ENCODE data around the gene TSPAN6. TPM values are rescaled to one million over a fixed set of nuclear protein-coding genes. Genes with fewer than 3 reads are reported as not detected.

TSPAN6 gene
- total and polyA plus RNA-seq, 2 of the 13 experiments (the other 11 are each of a cell fraction or from before 2014, with no cell fraction given) = 78.9 to 133 TPM

DNA sequence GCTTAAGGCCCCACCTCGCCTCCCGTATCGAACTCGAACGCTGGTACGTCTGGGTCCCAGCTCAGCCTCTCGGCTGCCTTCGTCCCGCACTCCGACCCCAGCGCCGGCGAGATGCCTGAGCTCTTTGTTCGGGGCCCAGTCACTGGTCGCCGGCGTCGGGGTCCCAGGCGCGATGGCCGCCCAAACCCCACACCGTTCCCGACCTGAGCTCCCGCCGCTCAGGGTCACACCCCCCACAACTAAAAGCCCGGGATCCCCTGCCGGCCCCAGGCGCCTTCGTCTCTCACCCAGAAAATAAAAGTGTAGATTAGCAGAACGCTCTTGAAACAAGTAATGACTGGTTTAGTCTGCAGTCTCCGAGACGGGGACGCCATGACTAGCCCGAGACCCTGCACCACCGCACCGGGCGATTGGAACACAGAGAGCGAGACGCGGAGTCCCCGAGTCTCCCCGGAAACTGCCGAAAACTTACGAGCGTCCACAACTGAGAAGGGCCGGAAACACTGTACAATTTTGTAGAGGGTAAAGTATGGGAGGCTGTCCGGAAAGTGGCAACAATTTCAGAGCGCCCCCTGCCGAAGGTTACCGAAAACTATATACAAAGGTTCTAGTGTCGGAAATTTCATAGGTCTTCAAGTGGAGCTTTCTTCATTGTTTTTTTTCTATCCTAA lies at the start of gene TSPAN6 (continued):
- TF ChIP-seq, protein P1, sequence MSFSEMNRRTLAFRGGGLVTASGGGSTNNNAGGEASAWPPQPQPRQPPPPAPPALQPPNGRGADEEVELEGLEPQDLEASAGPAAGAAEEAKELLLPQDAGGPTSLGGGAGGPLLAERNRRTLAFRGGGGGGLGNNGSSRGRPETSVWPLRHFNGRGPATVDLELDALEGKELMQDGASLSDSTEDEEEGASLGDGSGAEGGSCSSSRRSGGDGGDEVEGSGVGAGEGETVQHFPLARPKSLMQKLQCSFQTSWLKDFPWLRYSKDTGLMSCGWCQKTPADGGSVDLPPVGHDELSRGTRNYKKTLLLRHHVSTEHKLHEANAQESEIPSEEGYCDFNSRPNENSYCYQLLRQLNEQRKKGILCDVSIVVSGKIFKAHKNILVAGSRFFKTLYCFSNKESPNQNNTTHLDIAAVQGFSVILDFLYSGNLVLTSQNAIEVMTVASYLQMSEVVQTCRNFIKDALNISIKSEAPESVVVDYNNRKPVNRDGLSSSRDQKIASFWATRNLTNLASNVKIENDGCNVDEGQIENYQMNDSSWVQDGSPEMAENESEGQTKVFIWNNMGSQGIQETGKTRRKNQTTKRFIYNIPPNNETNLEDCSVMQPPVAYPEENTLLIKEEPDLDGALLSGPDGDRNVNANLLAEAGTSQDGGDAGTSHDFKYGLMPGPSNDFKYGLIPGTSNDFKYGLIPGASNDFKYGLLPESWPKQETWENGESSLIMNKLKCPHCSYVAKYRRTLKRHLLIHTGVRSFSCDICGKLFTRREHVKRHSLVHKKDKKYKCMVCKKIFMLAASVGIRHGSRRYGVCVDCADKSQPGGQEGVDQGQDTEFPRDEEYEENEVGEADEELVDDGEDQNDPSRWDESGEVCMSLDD (CRISPR knock-in tag; IDR thresholded peaks at IDR 0.05; ENCODE audit: borderline replicate concordance) = 0 out of 2 replicates have a peak, but pooled peaks have one; percentile 27
- TF ChIP-seq ZEB1 (IDR thresholded peaks at IDR 0.05; ENCODE audit: insufficient replicate concordance, low read depth) (no peak), THAP11 (CRISPR knock-in tag; IDR thresholded peaks at IDR 0.05) (0 out of 2 replicates have a peak, but pooled peaks have one; percentile 14), ZNF557 (CRISPR knock-in tag; IDR thresholded peaks at IDR 0.05) (no peak), ZNF678 (CRISPR knock-in tag; IDR thresholded peaks at IDR 0.05) (no peak), KDM2A (CRISPR knock-in tag; IDR thresholded peaks at IDR 0.05; ENCODE audit: borderline replicate concordance, low read depth) (peak; percentile 64), HNRNPL (IDR thresholded peaks at IDR 0.05; ENCODE audit: low read depth, low read length) (0 out of 2 replicates have a peak, but pooled peaks have one; percentile 11)

- no peaks in the 10 kb centered on the region for H3K4me1 ChIP-seq (ENCODE audit: insufficient read depth, low read length)
- H4K20me1 ChIP-seq (ENCODE audit: insufficient read depth, low read length) = no peaks in the 10 kb centered on the region
- H3K4me2 ChIP-seq (ENCODE audit: low read depth, low read length) = no peak overlapping the region
- POLR2A ChIA-PET = no interaction called here
- no peak for ATAC-seq
- no peak overlapping the region for H3K4me3 ChIP-seq (replicated peaks in 1 of 3; ENCODE audit: insufficient read depth in 1 of 3, low read depth in 2 of 3, low read length in 3 of 3)
- TF ChIP-seq, protein P2, sequence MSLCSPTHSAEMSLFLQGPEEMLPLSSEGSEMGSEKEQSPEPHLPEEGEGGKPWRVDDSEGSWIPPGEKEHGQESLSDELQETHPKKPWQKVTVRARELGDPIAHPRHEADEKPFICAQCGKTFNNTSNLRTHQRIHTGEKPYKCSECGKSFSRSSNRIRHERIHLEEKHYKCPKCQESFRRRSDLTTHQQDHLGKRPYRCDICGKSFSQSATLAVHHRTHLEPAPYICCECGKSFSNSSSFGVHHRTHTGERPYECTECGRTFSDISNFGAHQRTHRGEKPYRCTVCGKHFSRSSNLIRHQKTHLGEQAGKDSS (CRISPR knock-in tag; IDR thresholded peaks at IDR 0.05; ENCODE audit: borderline replicate concordance, low read depth) = no peak
- TF ChIP-seq, protein P3, sequence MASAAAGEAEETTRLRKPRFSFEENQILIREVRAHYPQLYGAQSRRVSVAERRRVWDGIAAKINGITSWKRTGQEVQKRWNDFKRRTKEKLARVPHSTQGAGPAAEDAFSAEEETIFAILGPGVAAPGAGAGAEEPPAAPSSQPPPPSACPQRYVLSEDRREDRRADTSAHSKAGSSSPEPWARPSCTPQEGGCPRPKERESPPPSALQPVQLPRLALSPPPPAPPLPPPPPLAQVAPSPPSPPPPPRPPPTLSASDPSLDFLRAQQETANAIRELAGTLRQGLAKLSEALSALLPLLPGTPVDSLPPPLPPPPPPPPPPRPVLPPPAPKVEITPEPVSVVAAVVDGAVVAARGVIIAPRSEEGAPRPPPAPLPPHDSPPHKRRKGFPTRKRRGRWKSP (CRISPR knock-in tag; IDR thresholded peaks at IDR 0.05) = no peak
- no peak for TF ChIP-seq HBP1 (CRISPR knock-in tag; IDR thresholded peaks at IDR 0.05; ENCODE audit: low read depth)
- TF ChIP-seq MED8 (CRISPR knock-in tag; IDR thresholded peaks at IDR 0.05; ENCODE audit: insufficient replicate concordance) = no peak
- TF ChIP-seq SMC3 (IDR thresholded peaks at IDR 0.05; ENCODE audit: low read length) = no peak
- TF ChIP-seq TBP (CRISPR knock-in tag; IDR thresholded peaks at IDR 0.05) = no peak
- TF ChIP-seq ZNF446 (CRISPR knock-in tag; IDR thresholded peaks at IDR 0.05) = no peak
- TF ChIP-seq NFKB2 (CRISPR knock-in tag; IDR thresholded peaks at IDR 0.05; ENCODE audit: borderline replicate concordance) = no peak
- no peak for FAIRE-seq
- in situ Hi-C loops (cut with HindIII; ENCODE audit: extremely low pct_ligation_motif_present, low pct_unique_long_range_greater_than_20kb) (loop anchor here (5.0 kb wide), 1 partner anchor 81 kb away; no protein-coding TSS in a partner anchor), intact Hi-C loops (cut with micrococcal nuclease; ENCODE audit: unreplicated experiment) (loop anchor here (1.0 to 10.0 kb wide), 2 partner anchors 82 to 171 kb away; no protein-coding TSS in a partner anchor)
- no TSS peak for BruUV-seq (replicated peaks)
- H3K36me3 ChIP-seq (replicated peaks in 1 of 2; ENCODE audit: control insufficient read depth in 1 of 2, insufficient read depth in 2 of 2, low read length in 2 of 2) = no peaks in the 10 kb centered on the region
- no peak overlapping the region for H3K9ac ChIP-seq (ENCODE audit: insufficient read depth, low read depth, low read length)
- no peak overlapping the region for H3K27ac ChIP-seq (ENCODE audit: extremely low read length, insufficient read depth, low read length)
- 0% methylated on average over 1 of the region's 1 CpG for WGBS (ENCODE audit: low lambda C conversion rate)
- no peaks in the 10 kb centered on the region for H3K9me3 ChIP-seq (ENCODE audit: low read length)
- no peak for DNase-seq (ENCODE audit: low spot score)
- CTCF ChIA-PET (ENCODE audit: low intra/inter-chr PET ratio, low total read pairs) = interaction anchor here (0.8 to 5.6 kb wide), 4 partner anchors 15 to 174 kb away, joined by 3 to 139 read pairs (median 3); no protein-coding TSS in a partner anchor
- H3K79me2 ChIP-seq (ENCODE audit: insufficient read depth, low read length) = no peaks in the 10 kb centered on the region
- H2AFZ ChIP-seq (ENCODE audit: low read length) = no peak overlapping the region
- no peaks in the 10 kb centered on the region for H3K27me3 ChIP-seq (ENCODE audit: control insufficient read depth in 1 of 2, insufficient read depth in 2 of 2, low read length in 2 of 2)
Observed at GRCh38 chrX:100685997-100686305, 49.3 kb upstream of the TSPAN6 start.

Measured in HepG2 (cell line).